ENCODE data around the gene GP5. TPM values are rescaled to one million over a fixed set of nuclear protein-coding genes. Genes with fewer than 3 reads are reported as not detected.
A peak's percentile ranks its signal among the peaks of the same experiment; 100 is the strongest.

GP5 gene
- total RNA-seq, 2 donors from 2014 or later, result 1.6 to 1.9 TPM

DNA sequence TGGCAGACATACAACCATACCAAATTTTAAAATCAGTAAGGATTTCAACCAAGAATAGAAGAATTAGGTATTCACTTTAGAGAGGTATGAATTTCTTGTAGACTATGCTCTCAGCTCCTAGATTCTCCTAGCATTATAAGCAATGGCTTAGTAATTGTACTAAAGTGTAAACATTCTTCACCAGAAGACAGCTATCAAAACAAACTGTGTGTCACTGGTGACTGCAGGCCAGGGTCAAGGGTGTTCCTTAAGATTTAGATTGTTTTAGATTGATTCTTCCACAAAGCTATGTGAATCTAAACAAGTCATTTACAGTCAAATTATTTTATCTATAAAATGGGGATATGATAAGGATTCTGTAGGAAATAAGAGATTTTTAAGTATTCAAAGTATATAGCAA is 23.1 kb upstream of the GP5 start:
- DNase-seq (no peak), ATAC-seq (replicated peaks in 1 of 2) (no peak)
- Mint-ChIP-seq H3K9me3 (no peaks in the 10 kb centered on the region), H3K27me3 (ENCODE audit: low read depth) (no peaks in the 10 kb centered on the region), H3K4me3 (no peak overlapping the region), H3K27ac (no peak overlapping the region), H3K36me3 (ENCODE audit: insufficient read depth in 2 of 2) (peaks cover 7 to 9% of the 10 kb centered on the region in 2 donors), H3K4me1 (ENCODE audit: low read depth) (no peaks in the 10 kb centered on the region)

DNA sequence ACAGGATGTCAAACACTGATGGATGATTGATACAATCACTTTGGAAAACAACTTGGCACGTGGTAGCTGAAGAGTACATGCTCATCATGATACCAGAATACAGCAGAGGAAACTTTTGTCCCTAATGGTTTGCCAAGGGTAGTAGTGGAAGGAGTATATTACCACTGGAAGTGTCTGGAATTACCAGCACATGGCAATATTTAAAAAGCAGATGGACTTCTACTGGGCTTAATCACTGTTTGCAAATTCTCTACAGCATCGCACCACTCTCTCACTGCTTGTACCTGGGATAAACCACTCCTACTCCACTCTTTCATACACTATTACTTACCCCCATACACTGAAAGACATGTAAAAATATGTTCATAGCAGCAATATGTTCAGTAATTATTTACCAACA is 19.6 kb upstream of the GP5 start:
- Mint-ChIP-seq H3K9me3 (no peaks in the 10 kb centered on the region), H3K27me3 (ENCODE audit: low read depth) (no peaks in the 10 kb centered on the region), H3K36me3 (ENCODE audit: insufficient read depth in 2 of 2) (peaks cover 7 to 11% of the 10 kb centered on the region in 2 donors), H3K27ac (no peak overlapping the region), H3K4me3 (no peak overlapping the region), H3K4me1 (ENCODE audit: low read depth) (no peaks in the 10 kb centered on the region)
- DNase-seq (no peak), ATAC-seq (replicated peaks in 1 of 2) (no peak)

DNA sequence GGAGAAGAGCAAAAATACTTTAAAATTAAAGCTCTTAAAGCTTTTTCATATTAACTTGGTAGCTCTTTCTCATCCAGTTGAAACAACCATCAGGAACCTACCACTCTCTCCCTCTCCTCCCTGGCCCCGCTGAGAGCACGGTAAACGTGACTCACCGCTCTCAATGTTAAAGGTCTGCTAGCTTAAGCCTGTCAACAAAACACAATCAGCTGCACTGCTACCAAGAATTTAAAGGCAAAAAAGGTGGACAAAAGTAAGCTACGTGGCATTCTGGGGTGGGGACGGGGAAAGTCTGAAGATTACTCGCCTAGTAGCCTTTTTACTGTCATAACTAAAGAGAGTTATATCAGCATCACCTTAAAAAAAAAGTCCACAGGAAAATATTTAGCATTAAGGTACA is 8.4 kb upstream of the GP5 start:
- Mint-ChIP-seq H3K27ac (peak overlapping the region; percentile 56), H3K36me3 (ENCODE audit: insufficient read depth in 2 of 2) (peaks cover 0 to 19% of the 10 kb centered on the region in 2 donors), H3K4me1 (ENCODE audit: low read depth) (peaks cover 20% of the 10 kb centered on the region), H3K27me3 (ENCODE audit: low read depth) (no peaks in the 10 kb centered on the region), H3K4me3 (no peak overlapping the region), H3K9me3 (no peaks in the 10 kb centered on the region)
- peak; percentile 39 to 42 for DNase-seq
- peak; percentile 86 for ATAC-seq (replicated peaks in 1 of 2)

DNA sequence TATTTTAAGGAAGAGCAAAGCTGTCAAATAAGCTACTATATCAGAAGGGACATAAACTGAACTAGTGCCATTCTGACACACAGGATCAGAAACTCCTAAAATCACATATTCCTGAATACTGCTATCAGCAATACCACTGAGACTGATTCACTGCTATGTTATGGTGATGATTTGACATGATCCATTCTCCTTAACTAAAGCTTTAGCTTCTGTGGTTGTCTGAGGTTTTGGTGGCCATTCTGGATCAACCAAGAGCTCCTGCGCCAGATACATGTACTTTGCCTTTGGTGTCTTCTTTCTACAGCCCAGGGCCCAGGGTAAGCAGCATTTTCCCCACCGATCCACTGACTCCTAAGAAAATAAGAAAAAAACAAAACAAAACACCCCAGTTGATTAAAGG is 6.7 kb upstream of the GP5 start:
- DNase-seq, result no peak
- Mint-ChIP-seq H3K9me3 (no peaks in the 10 kb centered on the region), H3K27ac (peak overlapping the region; percentile 58)

DNA sequence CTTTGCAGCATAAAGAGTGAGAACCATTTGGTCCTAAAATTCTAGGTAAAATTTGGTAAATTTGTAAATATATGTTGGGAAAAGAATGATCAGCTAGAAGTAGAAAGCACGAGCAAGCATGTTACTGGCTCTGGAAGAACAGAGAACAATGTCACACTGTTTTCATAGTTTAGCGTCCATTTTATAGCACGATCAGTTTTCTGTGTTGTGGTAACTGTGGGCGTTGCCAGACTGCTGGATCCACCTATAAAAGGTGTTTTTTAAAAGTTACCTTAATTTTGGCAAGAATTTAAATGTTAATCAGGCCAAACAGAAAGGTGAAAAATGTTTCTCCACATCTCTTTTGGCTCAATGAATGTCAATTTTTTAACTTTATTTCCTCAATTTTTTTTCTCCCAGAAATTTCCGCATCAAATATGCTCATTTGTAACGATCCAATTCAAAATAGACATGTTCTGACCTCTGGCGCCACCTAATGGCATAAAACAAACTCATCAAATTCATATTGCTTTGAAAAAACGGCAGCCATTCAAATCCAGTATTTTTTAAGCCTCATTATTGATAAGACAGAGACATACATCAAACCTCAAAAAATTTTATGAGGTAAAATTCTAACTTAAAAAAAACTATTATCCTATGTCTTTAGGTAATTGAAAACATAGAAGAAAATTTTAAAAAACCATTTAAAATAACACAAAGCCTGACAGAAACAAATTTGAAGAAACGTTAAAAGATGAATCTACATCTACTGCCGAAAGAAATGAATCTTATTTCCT is 5.5 kb upstream of the GP5 start:
- peak; percentile 33 to 46 for DNase-seq
- Mint-ChIP-seq H3K36me3 (ENCODE audit: insufficient read depth in 2 of 2) (peaks cover 0 to 12% of the 10 kb centered on the region in 2 donors), H3K4me3 (no peak overlapping the region), H3K27me3 (ENCODE audit: low read depth) (no peaks in the 10 kb centered on the region), H3K4me1 (ENCODE audit: low read depth) (peaks cover 28% of the 10 kb centered on the region), H3K27ac (peak overlapping the region; percentile 0), H3K9me3 (no peaks in the 10 kb centered on the region)
- no peak for ATAC-seq (replicated peaks in 1 of 2)

More for the DNA sequence above, 6.7 kb upstream of the GP5 start:
- Mint-ChIP-seq H3K4me3 (no peak overlapping the region), H3K27me3 (ENCODE audit: low read depth) (no peaks in the 10 kb centered on the region), H3K36me3 (ENCODE audit: insufficient read depth in 2 of 2) (peaks cover 0 to 16% of the 10 kb centered on the region in 2 donors), H3K4me1 (ENCODE audit: low read depth) (peaks cover 20% of the 10 kb centered on the region)
- ATAC-seq (replicated peaks in 1 of 2), result no peak

DNA sequence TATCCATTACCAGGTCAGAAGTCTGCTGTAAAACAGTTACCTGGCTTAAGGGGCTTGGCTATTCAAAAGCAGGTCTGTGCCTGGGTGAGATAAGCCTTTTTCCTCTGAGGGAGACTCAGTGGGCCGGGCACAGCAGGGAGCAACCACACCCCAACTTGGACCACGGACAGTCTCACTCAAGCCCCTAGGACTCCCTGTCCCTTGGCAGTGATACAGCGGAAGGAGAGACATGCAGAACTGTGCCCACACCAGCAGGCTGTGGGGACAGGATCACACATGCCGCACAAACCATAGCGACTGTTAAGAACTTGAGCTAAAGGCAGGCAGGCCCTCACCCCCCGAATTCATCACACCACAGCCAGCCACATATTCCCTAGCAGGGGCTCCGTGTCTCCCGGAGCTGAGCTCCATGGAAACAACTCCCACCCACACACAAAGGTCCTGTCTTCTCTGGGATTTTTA is 2.8 kb upstream of the GP5 start:
- ATAC-seq (replicated peaks in 1 of 2) (no peak), DNase-seq (no peak)
- Mint-ChIP-seq H3K36me3 (ENCODE audit: insufficient read depth in 2 of 2) (peaks cover 0 to 6% of the 10 kb centered on the region in 2 donors), H3K27me3 (ENCODE audit: low read depth) (peaks cover 16% of the 10 kb centered on the region), H3K4me1 (ENCODE audit: low read depth) (peaks cover 38% of the 10 kb centered on the region), H3K9me3 (no peaks in the 10 kb centered on the region), H3K27ac (no peak overlapping the region), H3K4me3 (no peak overlapping the region)

DNA sequence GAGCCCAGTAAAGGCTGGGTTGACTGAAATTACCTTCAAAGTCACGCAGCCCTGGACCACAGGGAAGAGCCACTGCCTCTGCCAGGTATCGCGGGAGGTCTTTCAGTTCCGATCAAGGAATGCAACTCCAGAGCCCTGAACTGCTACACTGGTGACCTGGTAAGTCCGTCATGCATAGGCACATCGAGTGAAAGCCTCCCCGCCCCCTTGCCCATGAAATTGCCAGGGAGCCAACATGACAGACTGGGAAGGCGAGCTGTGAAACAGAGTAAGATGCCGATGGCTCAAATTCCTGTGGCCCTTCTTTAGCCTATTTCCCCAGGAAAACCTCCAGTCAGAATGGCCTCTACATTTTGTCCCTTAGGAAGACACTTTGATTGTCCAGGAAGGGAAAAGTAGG is 2.3 kb upstream of the GP5 start:
- DNase-seq (no peak), ATAC-seq (replicated peaks in 1 of 2) (no peak)
- Mint-ChIP-seq H3K27ac (no peak overlapping the region), H3K36me3 (ENCODE audit: insufficient read depth in 2 of 2) (peaks cover 0 to 6% of the 10 kb centered on the region in 2 donors), H3K4me3 (no peak overlapping the region), H3K27me3 (ENCODE audit: low read depth) (peaks cover 16% of the 10 kb centered on the region), H3K4me1 (ENCODE audit: low read depth) (peaks cover 41% of the 10 kb centered on the region), H3K9me3 (no peaks in the 10 kb centered on the region)

DNA sequence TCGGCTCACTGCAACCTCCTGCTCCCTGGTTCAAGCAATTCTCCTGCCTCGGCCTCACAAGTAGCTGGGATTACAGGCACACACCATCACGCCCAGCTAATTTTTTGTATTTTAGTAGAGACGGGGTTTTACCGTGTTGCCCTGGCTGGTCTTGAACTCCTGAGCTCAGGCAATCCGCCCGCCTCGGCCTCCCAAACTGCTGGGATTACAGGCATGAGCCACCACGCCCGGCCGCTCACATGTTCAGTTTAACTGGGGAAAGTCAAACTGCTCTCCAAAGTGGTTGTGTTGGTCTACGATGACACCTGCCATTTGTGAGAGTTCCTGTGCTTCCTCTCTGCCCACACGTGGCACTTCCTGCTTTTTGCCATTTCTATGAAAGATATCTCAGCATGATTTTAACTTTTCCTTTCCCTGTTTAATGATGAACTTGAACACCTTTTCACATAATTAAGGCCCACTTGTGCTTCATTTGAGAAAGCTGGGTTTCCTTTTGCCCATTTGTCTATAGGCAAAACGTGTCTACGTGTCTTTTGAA is 877 bp upstream of the GP5 start:
- H3K27me3 Mint-ChIP-seq (ENCODE audit: low read depth), result peaks cover 16% of the 10 kb centered on the region
- no peaks in the 10 kb centered on the region for H3K9me3 Mint-ChIP-seq
- peaks cover 51% of the 10 kb centered on the region for H3K4me1 Mint-ChIP-seq (ENCODE audit: low read depth)
- no peak overlapping the region for H3K27ac Mint-ChIP-seq
- H3K4me3 Mint-ChIP-seq, result peak overlapping the region in 1 of 2 donors; percentile 39
- no peak for ATAC-seq (replicated peaks in 1 of 2)
- DNase-seq, result no peak
- peaks cover 0 to 6% of the 10 kb centered on the region in 2 donors for H3K36me3 Mint-ChIP-seq (ENCODE audit: insufficient read depth in 2 of 2)

DNA sequence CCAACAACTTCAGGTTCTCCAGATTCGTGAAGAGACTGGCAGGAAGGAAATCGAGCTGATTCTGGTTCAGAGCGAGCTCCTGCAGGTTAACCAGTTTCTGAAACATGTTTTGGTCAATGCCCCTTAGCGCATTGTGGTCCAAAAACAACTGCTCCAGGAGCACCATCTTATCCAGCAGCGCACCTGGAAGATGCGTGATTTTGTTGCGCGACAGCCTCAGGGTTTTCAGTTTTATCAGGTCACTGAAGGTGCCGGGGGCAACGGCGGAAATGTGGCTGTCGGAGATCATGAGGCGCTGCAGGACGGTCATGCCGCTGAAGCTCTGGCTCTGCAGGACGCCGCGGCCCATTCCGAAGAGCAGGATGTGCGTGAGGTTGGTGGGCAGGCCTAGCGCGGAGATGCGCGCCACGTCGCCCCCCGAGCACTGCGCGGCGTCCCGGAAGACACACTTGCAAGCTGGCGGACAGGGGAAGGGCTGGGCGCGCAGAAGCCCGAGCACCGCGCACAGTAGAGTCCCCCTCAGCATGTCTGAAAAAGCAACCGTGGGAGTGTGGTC is 1.2 kb downstream of the GP5 start:
- no peaks in the 10 kb centered on the region for H3K9me3 Mint-ChIP-seq
- H3K27ac Mint-ChIP-seq, result peak overlapping the region; percentile 4
- peaks cover 0 to 1% of the 10 kb centered on the region in 2 donors for H3K36me3 Mint-ChIP-seq (ENCODE audit: insufficient read depth in 2 of 2)
- peaks cover 45% of the 10 kb centered on the region for H3K4me1 Mint-ChIP-seq (ENCODE audit: low read depth)
- H3K4me3 Mint-ChIP-seq, result peak overlapping the region; percentile 87 to 95
- ATAC-seq (replicated peaks in 1 of 2) (peak; percentile 31 to 46), DNase-seq (peak; percentile 48 to 57)
- peaks cover 16% of the 10 kb centered on the region for H3K27me3 Mint-ChIP-seq (ENCODE audit: low read depth)

DNA sequence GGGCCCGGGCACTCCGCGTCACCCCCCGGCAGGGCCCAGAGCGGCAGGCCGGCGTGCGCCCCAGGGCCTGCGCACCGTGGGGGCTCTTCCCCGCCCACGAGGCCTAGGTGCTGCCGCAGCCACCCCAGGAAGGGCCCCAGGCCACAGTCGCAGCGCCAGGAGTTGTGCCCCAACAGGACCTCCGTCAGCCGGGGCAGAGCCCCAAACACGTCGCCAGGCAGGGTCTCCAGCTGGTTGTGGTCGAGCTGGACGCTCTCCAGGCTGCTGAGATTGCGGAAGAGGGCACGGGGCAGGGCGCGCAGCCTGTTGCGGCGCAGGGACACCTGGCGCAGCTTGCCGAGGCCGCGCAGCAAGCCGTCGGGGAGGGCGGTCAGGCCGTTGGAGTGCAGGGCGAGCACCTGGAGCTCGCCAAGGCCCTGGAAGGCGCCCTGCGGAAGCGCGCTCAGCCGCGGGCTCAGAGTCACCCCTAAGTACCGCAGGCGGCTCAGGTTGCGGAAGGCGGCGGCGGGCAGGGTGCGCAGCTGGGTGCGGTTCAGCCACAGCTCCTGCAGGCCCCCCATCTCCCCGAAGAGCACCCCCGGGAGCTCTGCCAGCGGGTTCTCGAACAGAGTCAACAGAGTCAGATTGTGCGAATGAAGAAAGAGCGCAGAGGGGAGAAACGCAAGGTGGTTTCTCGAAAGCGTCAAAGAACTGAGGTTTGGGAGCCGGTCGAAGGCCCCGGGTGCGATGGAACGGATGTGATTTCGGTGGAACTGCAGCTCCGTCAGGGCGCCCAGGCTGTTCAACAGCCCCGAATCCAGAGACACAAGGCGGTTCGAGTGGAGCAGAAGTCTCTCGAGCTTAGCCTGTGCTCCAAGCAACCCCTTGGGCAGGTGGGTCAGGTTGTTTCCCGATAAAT is 2.0 kb downstream of the GP5 start:
- H3K4me1 Mint-ChIP-seq (ENCODE audit: low read depth), result peaks cover 45% of the 10 kb centered on the region
- ATAC-seq (replicated peaks in 1 of 2), result peak; percentile 61 to 62
- H3K27ac Mint-ChIP-seq, result peak overlapping the region; percentile 88

DNA sequence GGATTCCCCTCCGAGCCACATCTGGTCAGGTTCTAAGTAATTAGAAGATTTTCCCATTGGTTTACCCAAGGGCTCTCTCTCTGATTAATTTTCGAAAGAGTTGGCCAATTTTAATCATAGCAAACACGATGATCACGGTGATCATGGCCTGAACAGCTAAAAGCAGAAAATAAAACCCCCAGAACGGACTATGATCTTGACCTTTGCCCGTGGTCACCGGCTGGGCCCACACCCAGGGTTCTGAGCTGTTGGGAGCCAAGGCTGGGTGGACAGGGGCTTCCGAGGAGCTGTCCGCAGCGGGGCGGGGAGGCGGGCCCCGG is 2.6 kb downstream of the GP5 start:
- no peak for ATAC-seq (replicated peaks in 1 of 2)
- Mint-ChIP-seq H3K4me3 (peak overlapping the region; percentile 87 to 95), H3K27ac (peak overlapping the region; percentile 44)

More for the DNA sequence above, 2.0 kb downstream of the GP5 start:
- H3K27me3 Mint-ChIP-seq (ENCODE audit: low read depth), result peaks cover 16% of the 10 kb centered on the region
- peak overlapping the region; percentile 87 to 95 for H3K4me3 Mint-ChIP-seq
- peak; percentile 49 to 59 for DNase-seq
- H3K36me3 Mint-ChIP-seq (ENCODE audit: insufficient read depth in 2 of 2), result no peaks in the 10 kb centered on the region
- H3K9me3 Mint-ChIP-seq, result no peaks in the 10 kb centered on the region

DNA sequence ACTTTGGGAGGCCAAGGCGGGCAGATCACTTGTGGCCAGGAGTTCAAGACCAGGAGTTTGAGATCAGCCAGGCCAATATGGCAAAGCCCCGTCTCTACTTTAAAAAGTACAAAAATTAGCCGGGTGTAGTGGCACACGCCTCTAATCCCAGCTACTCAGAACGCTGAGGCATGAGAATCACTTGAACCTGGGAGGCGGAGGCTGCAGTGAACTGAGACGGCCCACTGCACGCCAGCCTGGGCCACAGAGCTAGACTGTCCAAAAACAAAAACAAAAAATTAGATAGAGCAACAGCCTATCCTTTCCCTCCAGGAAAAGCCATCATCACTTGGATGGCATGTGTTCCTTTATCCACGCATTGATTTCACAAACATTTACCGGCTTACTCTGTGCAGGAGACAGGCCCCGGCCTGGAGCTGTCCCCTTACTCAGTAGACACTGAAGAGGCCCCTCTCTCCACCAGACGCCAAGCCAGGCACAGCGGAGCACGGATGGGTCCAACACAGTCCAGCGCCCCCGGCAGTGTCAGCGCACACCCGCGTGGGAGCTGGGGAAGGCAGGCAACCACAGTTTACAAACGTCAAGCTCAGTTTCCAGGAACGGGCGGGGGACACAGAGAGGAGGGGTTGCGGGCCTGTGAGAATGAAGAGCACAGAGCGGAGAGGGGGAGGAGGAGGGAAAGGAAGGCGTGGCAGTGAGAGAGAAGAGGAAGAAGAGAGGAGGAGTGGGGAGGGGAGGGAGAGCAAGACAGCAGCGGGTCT is 3.1 kb downstream of the GP5 start:
- ATAC-seq (replicated peaks in 1 of 2) (peak; percentile 62 to 66), DNase-seq (peak; percentile 62 to 70)
- peaks cover 45% of the 10 kb centered on the region for H3K4me1 Mint-ChIP-seq (ENCODE audit: low read depth)
- peak overlapping the region; percentile 87 to 95 for H3K4me3 Mint-ChIP-seq
- H3K27me3 Mint-ChIP-seq (ENCODE audit: low read depth), result peaks cover 16% of the 10 kb centered on the region
- peaks cover 0 to 1% of the 10 kb centered on the region in 2 donors for H3K36me3 Mint-ChIP-seq (ENCODE audit: insufficient read depth in 2 of 2)
- H3K9me3 Mint-ChIP-seq, result peaks cover 0 to 2% of the 10 kb centered on the region in 2 donors
- H3K27ac Mint-ChIP-seq, result peak overlapping the region; percentile 44

More for the DNA sequence above, 2.6 kb downstream of the GP5 start:
- Mint-ChIP-seq H3K4me1 (ENCODE audit: low read depth) (peaks cover 45% of the 10 kb centered on the region), H3K27me3 (ENCODE audit: low read depth) (peaks cover 16% of the 10 kb centered on the region), H3K36me3 (ENCODE audit: insufficient read depth in 2 of 2) (no peaks in the 10 kb centered on the region), H3K9me3 (no peaks in the 10 kb centered on the region)
- no peak for DNase-seq

Measured in activated T-cell treated with anti-CD3 and anti-CD28 coated beads, Interleukin-2, amount 50 U/mL, for 72 hours (primary cell).